Esophagus muscularis mucosa (tissue), 4 donors: Measurements from ENCODE around the gene MINAR1.

Source experiments
- EP300 ChIP-seq: sonication (generic); formaldehyde crosslinking; IDR thresholded peaks from one replicate; pipeline ENCODE4 v1.6.1; 2017; ENCODE audit warnings: antibody characterized with exemption
- POLR2A ChIP-seq: fragments of 450-650 bp; IDR thresholded peaks from one replicate; pipeline ENCODE4 v1.6.1; 2017; ENCODE audit warnings: antibody characterized with exemption, moderate library complexity, mild to moderate bottlenecking, low read depth
- POLR2AphosphoS5 ChIP-seq, 2 donors: sonication (generic); formaldehyde crosslinking; IDR thresholded peaks; one replicate each; pipeline ENCODE4 v1.6.1; 2017; ENCODE audit warnings: antibody characterized with exemption in 2 of 2
- TF ChIP-seq, protein P1 (sequence below), 3 experiments: fragments of 200-600 bp in 2 of 3; fragments of 450-650 bp in 1 of 3; sonication (generic) in 2 of 3; IDR thresholded peaks; one replicate each; pipeline ENCODE4 v1.5.1; 2017 to 2019; ENCODE audit warnings: antibody characterized with exemption in 3 of 3, mild to moderate bottlenecking in 2 of 3, moderate library complexity in 1 of 3

DNA sequence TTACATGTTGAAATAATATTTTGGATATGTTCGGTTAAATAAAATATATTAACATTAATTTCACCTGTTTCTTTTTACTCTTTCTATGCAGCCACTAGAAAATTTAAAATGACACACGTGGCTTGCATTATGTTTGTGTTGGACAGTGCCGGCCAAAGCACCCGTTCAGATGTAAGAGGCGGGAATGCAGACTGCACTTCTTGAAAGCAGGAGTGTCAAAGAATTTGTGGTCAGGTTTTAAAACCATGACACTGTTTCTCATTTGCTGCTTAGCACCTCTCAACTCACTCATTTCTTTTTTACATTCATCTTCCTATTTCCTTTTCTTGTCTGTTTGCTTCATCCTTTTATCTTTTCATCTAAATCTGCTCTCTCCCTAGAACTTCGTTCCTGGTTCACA is 35.3 kb upstream of the MINAR1 start:
- TF ChIP-seq, protein P1, sequence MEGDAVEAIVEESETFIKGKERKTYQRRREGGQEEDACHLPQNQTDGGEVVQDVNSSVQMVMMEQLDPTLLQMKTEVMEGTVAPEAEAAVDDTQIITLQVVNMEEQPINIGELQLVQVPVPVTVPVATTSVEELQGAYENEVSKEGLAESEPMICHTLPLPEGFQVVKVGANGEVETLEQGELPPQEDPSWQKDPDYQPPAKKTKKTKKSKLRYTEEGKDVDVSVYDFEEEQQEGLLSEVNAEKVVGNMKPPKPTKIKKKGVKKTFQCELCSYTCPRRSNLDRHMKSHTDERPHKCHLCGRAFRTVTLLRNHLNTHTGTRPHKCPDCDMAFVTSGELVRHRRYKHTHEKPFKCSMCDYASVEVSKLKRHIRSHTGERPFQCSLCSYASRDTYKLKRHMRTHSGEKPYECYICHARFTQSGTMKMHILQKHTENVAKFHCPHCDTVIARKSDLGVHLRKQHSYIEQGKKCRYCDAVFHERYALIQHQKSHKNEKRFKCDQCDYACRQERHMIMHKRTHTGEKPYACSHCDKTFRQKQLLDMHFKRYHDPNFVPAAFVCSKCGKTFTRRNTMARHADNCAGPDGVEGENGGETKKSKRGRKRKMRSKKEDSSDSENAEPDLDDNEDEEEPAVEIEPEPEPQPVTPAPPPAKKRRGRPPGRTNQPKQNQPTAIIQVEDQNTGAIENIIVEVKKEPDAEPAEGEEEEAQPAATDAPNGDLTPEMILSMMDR (IDR thresholded peaks at IDR 0.05) = no peak
- TF ChIP-seq POLR2A (no peak), POLR2AphosphoS5 (IDR thresholded peaks at IDR 0.05) (no peak), EP300 (no peak)
